VCaP (cell line): ENCODE data around the gene TMEM266.

ENCODE experiments used
- H3K27ac ChIP-seq: fragments of 450-650 bp; 2 replicates; pipeline ENCODE4 v1.5.1; 2017
- CTCF ChIP-seq: fragments of 450-650 bp; conservative IDR thresholded peaks from 2 replicates; pipeline ENCODE4 v1.5.1; 2017; ENCODE audit warnings: mild to moderate bottlenecking, moderate library complexity

The TMEM266 gene

GRCh38 chr15:76168237-76168984 is 108.6 kb downstream of the TMEM266 start:
- no peak for TF ChIP-seq CTCF
- H3K27ac ChIP-seq: no peak overlapping the region

- H3K27ac ChIP-seq: no peak overlapping the region
- no peak for TF ChIP-seq CTCF
Measured at GRCh38 chr15:76169018-76169417, 109.2 kb downstream of the TMEM266 start.

- no peak for TF ChIP-seq CTCF
- no peak overlapping the region for H3K27ac ChIP-seq
Measured at GRCh38 chr15:76169911-76170800, 110.4 kb downstream of the TMEM266 start.

- no peak for TF ChIP-seq CTCF
- no peak overlapping the region for H3K27ac ChIP-seq
Measured at GRCh38 chr15:76172782-76173181, 113.0 kb downstream of the TMEM266 start.

- no peak for TF ChIP-seq CTCF
- no peak overlapping the region for H3K27ac ChIP-seq
Measured at GRCh38 chr15:76173317-76173834, 113.6 kb downstream of the TMEM266 start.

GRCh38 chr15:76174654-76175053 is 114.9 kb downstream of the TMEM266 start:
- no peak for TF ChIP-seq CTCF
- H3K27ac ChIP-seq: no peak overlapping the region

- TF ChIP-seq CTCF: no peak
- no peak overlapping the region for H3K27ac ChIP-seq
Measured at GRCh38 chr15:76175442-76175841, 115.7 kb downstream of the TMEM266 start.
